ENCODE data around the gene IKZF2.

IKZF2 gene

DNA sequence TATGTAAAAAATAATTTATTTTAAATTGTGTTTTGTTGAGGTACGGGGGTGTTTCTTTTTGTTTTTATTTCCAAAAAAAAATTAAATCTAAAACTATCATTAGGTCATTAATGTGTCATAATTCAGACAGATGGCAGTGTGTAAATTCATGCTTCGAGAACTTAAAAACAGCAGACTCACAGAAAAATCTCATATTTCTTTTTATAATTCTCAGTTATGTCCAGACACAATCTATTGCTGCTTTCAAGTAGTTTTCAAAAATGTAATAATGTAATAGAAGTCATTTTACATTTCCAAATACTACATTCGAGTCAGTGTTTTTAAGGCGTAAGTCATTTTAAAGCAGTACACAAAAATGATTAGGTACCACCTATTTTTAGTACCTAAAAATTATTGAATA, 14.3 kb downstream of the IKZF2 start:
- TF ChIP-seq, protein P1, sequence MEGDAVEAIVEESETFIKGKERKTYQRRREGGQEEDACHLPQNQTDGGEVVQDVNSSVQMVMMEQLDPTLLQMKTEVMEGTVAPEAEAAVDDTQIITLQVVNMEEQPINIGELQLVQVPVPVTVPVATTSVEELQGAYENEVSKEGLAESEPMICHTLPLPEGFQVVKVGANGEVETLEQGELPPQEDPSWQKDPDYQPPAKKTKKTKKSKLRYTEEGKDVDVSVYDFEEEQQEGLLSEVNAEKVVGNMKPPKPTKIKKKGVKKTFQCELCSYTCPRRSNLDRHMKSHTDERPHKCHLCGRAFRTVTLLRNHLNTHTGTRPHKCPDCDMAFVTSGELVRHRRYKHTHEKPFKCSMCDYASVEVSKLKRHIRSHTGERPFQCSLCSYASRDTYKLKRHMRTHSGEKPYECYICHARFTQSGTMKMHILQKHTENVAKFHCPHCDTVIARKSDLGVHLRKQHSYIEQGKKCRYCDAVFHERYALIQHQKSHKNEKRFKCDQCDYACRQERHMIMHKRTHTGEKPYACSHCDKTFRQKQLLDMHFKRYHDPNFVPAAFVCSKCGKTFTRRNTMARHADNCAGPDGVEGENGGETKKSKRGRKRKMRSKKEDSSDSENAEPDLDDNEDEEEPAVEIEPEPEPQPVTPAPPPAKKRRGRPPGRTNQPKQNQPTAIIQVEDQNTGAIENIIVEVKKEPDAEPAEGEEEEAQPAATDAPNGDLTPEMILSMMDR (IDR thresholded peaks at IDR 0.05) = no peak

DNA sequence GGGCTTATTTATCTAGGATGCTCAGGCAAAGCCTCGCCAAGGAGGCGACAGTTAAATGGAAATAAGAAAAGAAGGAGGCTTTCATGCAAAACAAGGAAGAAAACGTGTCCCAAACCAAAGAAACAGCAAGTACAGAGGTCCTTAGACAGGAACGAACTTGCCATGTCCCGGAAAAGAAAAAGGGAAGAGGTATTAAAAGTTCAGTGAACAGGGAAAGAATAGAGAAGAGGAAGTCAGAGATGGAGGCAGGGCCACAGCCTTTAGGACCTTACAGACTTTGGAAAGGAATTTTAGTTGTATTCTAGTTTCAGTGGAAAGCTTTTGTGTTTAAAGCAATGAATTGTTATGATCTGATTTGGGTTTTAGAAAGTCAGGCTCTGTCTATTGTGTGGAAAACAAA, 22.1 kb downstream of the IKZF2 start:
- TF ChIP-seq, protein P1 (IDR thresholded peaks at IDR 0.05) = no peak

DNA sequence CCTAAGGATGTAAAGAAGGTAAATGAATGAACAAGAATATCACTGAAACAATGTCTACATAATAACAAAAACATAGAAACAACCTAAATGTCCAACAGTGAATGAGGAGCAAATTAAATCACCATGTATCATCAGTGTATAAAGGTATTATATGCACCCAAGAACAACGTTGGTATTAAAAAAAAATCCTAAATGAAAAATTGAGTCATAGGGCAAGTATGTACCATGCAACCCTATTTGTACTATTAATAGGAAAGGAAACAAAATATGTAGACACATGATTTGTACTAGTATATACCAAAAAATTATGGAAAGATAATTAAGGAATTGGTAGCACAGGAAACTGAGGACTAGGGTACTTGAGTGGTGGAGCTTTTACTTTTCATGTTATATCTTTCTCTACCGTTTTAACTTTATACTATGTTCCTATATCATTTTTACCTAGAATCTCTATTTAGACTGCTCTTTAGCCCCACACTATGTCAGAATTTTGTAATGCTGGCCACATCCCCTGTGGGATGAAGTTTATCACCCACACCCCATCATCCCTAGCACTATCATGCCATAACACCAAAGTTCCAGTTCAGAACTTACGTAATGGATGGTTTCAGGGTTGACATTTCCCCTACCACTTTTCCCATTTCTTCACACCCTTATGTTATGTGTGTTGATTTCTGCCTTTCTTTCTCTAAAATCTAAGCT, 25.6 kb downstream of the IKZF2 start:
- TF ChIP-seq, protein P1 (IDR thresholded peaks at IDR 0.05) = no peak

DNA sequence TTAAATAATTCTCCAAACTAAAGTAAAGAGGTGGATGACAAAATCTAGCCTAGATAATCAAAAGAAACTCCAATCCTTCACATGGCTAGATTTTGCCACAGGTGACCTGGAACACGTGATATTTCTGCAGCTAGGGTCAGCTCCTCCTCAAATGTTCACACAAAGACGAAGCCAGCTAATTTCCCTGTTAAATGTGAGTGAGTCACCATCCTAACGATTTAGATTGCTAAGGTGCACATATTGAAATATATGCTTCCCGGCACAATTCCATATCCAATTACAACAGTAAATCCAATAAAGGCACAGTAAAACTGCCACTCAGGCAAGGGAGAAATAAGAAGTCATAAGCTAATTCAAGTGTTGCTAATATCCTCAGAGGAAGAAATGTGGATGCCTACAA, 28.7 kb downstream of the IKZF2 start:
- TF ChIP-seq, protein P1 (IDR thresholded peaks at IDR 0.05) = no peak

DNA sequence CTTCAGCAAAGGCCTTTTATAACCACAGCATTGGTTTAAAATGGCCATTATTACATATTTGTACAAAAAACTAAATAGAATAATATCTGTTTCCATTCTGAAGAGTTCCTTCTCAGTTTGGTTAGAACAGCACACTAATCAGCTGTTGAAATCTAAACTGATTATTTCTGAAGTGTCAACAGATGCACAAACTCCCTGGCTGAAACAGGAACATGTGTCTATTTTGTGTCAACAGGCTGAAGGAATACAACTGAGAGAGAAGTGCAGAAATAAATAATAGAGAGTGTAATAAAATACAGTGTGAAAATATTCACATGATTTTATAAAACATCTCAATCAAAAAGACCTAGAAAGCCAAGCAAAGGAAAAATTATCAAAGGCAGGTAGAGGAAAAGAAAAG, 29.7 kb downstream of the IKZF2 start:
- TF ChIP-seq, protein P1 (IDR thresholded peaks at IDR 0.05) = no peak

DNA sequence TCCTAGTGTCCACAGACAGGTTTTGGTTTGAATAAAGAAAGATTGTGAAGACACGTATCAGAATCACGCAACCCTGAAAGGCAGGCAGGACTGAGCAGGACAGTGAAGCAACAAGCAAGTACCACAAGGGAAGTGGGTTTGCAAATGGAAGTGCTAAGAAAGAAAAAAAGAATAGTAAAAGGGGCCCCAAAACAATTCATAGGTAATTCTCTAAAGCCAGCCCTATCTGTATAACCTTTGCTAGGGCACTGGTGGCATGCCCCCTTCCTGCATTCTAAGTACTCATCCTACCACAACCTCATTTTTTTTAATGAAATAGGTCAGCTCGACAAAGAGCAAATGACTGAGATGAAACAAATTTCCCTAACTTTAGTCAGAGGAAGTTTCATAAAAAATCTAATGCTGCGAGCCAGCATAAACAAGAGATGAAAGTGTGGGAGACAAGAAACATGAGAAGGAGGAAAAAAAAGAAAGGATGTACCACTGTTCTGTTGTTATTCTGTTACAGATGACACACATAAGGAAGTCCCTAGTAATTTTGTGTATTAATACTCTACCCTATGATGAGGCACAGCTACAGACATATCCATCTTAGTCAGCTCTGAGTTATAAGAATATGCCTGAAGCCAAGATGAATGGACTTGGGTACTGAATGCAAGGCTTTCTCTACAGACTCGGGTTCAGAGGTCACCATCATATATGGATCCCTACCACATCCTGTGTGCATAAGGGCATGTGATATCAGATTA, 32.2 kb downstream of the IKZF2 start:
- TF ChIP-seq, protein P1 (IDR thresholded peaks at IDR 0.05) = no peak

DNA sequence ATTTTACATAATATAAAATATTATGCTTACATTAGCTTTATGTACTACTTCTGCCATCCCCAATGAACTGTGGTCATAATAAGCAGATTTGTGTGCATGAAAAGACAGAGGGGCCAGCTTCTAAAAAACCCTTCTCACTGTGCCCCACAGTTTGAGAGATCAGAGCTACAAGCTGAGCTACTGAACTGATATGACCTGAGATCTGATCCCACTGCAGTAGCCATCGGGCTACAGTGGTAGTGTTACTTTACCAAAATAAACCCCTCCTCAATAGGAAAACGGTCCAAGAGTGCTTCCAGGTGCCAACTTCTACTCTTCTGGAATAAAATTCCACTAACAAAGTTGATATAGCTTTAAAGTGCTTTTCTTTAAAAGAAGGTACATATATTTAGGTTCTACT, 43.1 kb downstream of the IKZF2 start:
- TF ChIP-seq, protein P1 (IDR thresholded peaks at IDR 0.05) = no peak
